ENCODE measurements around the gene SPSB3. TPM values are rescaled to one million over a fixed set of nuclear protein-coding genes. Genes with fewer than 3 reads are reported as not detected.
"Not testable (repeated sequence)": the region's sequence is repeated elsewhere in the genome, so short reads cannot be mapped to it uniquely, and the experiment has no call there.

SPSB3 gene
- polyA plus RNA-seq, 12 donors, result 16.2 to 30.8 (median 22.0) TPM; not detected in 1

DNA sequence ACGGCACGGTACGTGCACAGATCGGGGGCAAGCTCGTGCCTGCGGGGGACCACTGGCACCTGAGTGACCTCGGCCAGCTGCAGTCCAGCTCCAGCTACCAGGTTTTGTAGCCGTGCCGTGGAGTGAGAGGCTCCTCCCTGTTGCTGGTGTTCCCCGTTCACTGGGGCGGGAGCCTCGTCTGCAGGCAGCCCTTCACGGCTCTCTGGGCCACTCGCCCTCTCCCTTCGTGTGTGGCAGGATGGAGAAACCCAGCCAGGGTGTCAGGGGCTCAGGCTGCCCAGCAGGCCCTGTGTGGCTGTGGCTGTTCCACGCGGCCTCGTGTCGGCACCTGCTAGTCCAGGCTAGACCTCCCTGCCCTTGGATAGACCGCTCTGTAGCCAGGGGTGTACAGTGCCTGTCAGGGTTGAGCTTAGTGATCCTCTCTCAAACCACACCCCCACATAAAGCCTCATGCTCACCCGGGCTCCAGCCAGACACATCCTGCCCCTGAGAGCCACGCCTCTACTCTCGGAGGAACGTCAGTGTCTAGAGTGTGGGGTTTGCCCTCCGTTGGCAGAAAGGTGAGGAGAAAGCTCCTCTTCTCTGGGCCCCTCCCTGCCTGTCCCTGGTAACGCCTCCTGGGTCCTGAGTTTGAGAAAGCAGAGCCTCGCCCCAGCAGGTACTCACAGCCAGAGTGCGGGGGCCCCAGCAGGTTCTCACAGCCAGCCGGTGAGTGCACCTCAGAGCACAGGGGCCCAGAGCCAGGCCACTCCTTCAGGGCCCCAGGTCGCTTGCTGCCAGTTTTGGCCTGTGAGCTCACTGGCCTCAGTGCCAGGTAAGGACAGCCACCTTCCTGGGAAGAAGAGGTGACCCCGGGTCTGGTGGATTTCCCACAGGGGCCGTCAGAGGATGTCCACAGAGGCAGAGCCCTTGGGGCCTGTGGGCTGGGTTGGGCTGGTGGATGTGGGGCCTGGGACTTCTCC lies 38.7 kb downstream of the SPSB3 start:
- no peak for DNase-seq

DNA sequence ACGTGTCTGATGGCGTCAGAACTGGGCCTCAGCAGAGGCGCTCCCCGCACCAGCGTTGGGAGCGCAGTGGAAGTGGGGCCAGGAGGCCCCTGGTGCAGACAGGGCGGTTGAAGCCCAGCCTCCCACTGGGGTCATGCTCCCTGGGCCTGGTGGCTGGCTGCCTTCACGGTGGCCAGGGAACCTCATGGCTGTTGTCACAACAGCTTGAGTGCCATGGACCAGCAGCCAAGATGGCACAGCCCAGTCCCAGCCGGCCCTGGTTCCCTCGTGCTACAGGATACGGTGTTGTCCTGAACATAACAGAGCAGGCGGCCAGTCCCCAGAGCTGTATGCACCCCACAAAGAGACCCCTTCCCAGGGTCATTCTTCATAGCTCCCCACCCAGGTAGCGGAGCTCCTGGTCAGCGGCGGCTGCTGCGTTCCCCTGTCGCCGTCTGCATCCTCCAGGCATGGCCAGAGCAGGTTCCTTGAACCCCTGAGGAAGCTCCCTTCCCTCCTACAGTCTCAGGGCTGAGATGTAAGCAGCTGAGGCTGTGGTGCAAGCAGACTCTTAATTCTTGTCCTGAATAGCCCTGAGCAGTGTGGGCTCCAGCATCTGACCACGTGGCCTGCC lies 40.7 kb downstream of the SPSB3 start:
- no peak for DNase-seq

DNA sequence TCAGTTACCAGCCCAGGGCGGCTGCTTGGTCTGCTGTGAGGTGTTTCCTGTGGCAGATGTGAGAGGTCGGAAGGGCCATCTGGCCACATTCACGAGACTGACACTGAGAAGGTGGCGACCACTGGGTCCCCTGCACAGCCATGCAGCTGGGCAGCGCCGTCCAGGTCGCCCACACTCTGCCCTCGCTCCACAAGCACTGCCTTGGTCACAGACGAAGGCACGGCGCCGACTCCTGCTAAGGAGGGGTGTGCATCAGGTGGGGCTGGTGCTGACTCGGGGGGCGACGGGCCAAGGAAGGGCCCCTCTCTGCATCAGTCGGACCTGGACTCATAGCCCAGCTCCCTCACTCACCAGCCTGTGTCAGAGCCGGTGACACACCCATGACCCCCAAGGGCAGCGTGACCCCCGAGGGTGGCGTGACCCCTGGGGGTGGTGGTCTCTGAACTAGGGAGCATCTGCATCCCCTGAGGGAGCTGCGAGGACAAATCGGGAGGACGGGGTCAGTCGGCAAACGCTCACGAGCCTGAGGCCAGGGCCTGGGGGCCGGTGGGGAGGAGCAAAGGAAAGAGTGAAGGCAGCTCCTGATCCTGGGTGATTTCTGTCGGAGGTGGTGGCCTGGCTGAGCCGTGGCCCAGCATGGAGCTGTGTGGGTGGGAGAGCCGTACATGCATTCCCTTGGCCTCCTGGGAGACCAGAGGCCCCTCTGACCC lies 41.4 kb downstream of the SPSB3 start:
- no peak for DNase-seq

DNA sequence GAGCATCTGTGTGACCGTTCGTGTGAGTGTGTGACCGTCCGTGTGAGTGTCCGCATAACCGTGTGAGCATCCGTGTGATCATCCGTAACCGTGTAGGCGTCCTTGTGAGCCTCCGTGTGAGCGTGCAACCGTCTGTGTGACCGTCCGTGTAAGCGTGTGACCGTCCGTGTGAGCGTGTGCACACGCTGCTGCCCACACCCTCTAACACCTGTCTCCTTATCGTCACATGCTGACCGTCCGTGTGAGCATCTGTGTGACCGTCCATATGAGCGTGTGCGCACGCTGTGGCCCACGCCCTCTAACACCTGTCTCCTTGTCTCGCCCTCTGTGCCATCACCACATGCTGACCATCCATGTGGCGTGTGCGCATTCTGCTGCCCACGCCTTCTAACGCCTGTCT lies 42.1 kb downstream of the SPSB3 start:
- DNase-seq, result no peak

DNA sequence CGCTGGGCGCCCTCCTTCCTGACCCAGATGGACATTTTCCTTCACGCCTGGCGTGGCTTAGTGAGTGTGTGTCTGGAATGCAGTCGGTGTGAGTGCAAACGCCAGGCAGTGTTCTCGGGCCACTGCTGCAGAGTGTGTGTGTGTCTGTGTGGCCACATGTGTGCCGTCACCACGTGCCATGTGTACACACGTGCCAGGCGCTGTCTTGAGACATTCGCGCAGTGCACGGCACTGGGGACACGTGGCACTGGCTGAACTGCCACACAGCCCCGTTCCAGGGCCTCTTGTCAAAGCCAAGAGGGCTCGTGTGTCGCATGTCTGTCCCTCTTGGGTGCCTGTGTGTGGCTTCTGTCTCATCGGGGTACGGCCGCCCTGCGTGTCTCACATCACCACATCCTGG lies 47.6 kb downstream of the SPSB3 start:
- DNase-seq, result no peak

DNA sequence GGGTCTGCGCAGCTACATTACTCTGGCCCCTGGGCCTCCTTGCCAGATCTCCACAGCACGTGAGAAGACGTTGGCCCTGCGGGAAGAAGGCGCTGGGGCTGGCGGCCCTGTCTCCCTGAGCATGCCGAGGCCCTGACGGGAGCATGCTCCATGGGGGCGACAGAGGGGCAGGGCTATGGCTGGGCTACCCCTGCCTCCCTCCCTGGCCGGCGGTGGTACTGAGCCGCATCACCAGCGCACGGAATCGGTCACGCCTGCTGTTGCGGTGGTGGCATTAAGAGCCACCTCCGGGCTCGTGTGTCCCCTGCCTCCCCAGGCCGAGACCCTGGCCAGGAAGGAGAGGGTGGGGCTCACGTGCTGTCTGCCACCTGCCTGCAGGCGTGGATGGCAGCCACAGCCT lies 48.2 kb downstream of the SPSB3 start:
- DNase-seq, result no peak

DNA sequence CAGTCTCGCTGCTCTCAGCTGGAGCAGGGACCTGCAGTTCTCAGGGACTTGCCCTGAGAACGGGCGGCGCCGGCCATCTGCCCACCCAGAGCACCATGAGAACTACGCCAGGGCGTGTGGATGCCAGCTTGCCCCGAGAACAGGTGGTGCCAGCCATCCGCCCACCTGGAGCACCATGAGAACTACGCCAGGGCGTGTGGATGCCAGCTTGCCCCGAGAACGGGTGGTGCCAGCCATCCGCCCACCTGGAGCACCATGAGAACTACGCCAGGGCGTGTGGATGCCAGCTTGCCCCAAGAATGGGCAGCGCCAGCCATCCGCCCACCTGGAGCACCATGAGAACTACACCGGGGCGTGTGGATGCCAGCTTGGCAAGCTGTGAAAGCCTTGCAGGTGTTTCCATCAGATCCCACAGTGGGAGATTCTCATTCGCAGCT lies 49.8 kb downstream of the SPSB3 start:
- DNase-seq, result not testable (repeated sequence)

DNA sequence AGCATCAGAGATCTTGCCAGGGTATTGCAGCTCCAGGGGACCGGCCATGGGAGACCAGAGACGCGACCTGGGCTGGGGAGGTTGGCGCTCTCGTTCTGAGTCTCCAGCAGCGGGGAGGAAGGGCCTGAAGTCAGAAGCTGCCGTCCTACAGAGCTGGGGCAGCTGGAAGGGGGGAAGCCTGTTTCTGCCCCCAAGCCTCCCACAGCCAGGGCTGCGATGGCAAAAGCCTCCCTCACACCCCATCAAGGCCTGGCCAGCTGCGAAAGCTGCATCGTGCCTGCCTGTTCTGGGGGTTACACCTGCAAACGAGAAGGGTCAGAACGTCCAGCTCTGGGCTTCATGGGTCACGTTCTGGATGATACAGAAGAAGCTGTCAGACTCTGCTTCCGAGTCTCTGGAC lies 50.3 kb downstream of the SPSB3 start:
- DNase-seq, result no peak

DNA sequence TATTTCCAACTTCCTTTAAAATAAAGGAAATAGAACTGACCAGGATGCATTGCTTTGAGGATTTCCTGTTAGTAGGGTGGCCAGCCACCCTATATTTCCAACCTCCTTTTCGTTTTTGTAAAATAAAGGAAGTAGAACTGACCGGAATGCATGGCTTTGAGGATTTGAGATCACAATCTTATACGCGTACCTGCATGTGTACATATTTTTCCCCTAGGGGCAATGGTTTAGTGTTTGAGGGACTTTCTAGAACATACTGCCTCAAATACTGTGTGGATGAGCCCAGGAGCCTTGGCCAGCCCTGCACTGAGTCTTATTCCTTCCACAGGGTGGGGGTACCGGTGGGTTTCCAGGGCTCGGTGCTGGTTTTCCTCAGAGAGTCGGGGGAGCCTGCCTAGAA lies 50.8 kb downstream of the SPSB3 start:
- DNase-seq, result no peak

DNA sequence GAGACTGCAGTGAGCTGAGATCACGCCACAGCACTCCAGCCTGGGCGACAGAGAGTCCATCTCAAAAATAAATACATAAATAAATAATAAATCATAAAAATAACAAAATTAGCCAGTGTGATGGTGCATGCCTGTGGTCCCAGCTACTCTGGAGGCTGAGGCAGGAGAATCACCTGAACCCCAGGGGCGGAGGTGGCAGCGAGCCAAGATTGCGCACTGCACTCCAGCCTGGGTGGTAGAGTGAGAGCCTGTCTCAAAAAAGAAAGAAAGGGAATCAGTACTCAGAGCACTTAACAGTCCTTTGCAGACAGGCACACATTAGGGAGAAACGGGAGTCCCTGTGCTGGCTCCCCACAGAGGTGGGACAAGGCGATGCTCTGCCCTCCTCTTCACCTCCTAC lies 51.3 kb downstream of the SPSB3 start:
- no peak for DNase-seq

DNA sequence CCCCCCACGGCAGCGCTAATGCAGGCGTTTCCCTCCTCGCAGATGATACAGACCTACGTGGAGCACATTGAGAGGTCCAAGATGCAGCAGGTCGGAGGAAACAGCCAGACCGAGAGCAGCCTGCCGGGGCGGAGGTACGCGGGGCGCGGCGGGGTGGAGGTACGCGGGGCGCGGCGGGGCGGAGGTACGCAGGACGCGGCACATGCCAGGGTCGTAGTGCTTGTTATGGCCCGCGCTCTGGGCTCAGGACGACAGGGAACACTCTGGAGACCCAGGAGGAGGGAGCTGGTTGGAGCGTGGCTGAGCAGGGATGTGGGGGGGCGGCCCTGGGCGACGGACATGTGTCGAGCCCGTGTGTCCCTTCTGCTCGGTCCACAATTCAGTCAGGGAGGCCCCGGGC lies 52.9 kb downstream of the SPSB3 start:
- no peak for DNase-seq

DNA sequence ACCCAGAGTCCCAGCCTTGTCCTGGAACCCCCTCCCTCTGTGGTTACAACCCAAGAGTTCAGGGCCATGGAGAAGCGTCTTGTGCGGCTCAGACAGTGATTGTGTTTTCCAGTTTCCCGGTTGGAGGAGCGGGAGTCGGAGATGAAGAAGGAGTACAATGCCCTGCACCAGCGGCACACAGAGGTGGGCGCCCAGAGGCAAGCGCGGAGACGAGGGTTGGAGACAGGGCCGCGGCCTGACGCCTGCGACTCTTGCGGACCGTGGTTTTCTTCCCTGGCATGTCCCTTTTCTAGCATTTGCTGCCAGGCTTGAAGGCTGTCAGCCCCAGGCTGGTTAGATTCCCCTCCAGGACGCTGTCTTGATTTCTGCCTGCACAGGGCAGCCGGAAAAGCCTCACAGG lies 53.3 kb downstream of the SPSB3 start:
- DNase-seq, result no peak

DNA sequence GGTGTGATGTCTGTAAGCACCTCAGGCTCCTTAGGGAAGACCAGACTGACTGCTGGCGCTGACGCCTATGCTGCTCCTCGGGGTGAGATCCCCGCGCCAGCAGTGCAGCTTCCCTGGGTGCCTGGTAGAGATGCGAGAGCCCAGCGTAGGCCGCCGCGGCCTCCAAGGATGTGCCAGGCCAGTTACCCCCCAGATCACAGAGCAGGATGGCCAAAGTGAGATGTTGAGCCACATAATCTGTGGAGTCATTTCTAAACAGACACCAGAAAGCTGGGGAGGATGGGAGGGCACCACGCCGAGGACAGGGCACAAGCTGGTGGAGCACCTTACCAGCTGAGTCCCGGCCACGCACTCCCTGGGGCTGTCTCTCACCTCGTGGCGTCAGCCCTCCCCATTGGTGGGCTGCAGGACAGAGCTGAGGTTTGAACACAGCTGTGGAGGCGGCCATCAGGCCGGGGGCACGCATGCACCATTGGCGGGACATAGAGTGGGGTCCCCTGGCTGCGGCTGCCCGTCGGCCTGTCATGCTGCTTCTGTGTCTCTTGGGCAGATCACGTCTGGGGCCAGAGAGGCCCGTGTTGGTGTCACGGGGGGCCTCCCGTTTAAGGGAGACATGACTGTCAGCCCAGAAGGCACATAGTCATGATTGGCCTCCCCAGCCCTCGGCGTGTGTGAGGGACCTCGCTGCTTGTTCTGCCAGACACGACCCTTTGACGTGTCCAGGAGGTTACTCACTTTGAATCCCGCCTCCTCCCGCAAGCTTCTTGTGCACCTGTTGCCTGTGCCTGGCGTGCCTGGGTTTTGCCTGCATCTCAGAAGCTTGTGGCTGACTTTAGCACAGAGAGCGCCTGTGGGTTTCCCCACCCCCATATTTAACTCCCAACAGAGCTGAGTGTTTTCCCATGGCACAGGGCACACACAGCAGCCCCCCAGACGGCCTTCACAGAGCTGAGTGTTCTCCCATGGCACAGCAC lies 54.4 kb downstream of the SPSB3 start:
- DNase-seq, result no peak

Other genes starting within 250 kb of the SPSB3 start
- gene TMEM204, start 248.9 kb downstream of the SPSB3 start, polyA plus RNA-seq (ENCODE audit: insufficient read length in 12 of 12), result 10 to 100 TPM in 10 of 12 donors, 1 to 10 TPM in 1, not detected in 1; 8.7 to 15.9 (median 12.8) TPM
- gene IFT140, start 170.5 kb downstream of the SPSB3 start, polyA plus RNA-seq (ENCODE audit: insufficient read length in 12 of 12), result 10 to 100 TPM in 6 of 12 donors, 1 to 10 TPM in 5, not detected in 1; 7.3 to 23.5 (median 10.8) TPM
- gene CRAMP1, start 170.2 kb downstream of the SPSB3 start, polyA plus RNA-seq (ENCODE audit: insufficient read length in 12 of 12), result 10 to 100 TPM in 11 of 12 donors, not detected in 1; 12.0 to 37.0 (median 14.9) TPM
- 10 to 100 TPM in 11 of 12 donors, not detected in 1; 39.0 to 67.5 (median 48.1) TPM for gene JPT2, start 104.3 kb downstream of the SPSB3 start, polyA plus RNA-seq (ENCODE audit: insufficient read length in 12 of 12)
- 100 to 1,000 TPM in 1 of 12 donors, 10 to 100 TPM in 10, not detected in 1; 27.6 to 108 (median 42.7) TPM for gene MAPK8IP3, start 76.4 kb downstream of the SPSB3 start, polyA plus RNA-seq (ENCODE audit: insufficient read length in 12 of 12)
- 10 to 100 TPM in 11 of 12 donors, not detected in 1; 12.3 to 40.2 (median 14.8) TPM for gene NME3, start 11.0 kb downstream of the SPSB3 start, polyA plus RNA-seq (ENCODE audit: insufficient read length in 12 of 12)
- 10 to 100 TPM in 1 of 12 donors, 1 to 10 TPM in 10, not detected in 1; 4.4 to 13.3 (median 6.4) TPM for gene EME2, start 9.8 kb downstream of the SPSB3 start, polyA plus RNA-seq (ENCODE audit: insufficient read length in 12 of 12)
- gene MRPS34, start 9.4 kb downstream of the SPSB3 start, polyA plus RNA-seq (ENCODE audit: insufficient read length in 12 of 12), result 10 to 100 TPM in 11 of 12 donors, not detected in 1; 31.3 to 85.2 (median 41.3) TPM
- 10 to 100 TPM in 11 of 12 donors, not detected in 1; 30.4 to 52.7 (median 33.3) TPM for gene NUBP2, start 389 bp upstream of the SPSB3 start, polyA plus RNA-seq (ENCODE audit: insufficient read length in 12 of 12)
- under 1 TPM in 10 of 12 donors, not detected in 2; 0.10 to 0.87 (median 0.21) TPM for gene IGFALS, start 11.1 kb upstream of the SPSB3 start, polyA plus RNA-seq (ENCODE audit: insufficient read length in 12 of 12)
- 10 to 100 TPM in 11 of 12 donors, not detected in 1; 27.4 to 49.0 (median 31.7) TPM for gene HAGH, start 44.3 kb upstream of the SPSB3 start, polyA plus RNA-seq (ENCODE audit: insufficient read length in 12 of 12)
- 10 to 100 TPM in 11 of 12 donors, not detected in 1; 13.6 to 24.4 (median 18.0) TPM for gene FAHD1, start 44.6 kb upstream of the SPSB3 start, polyA plus RNA-seq (ENCODE audit: insufficient read length in 12 of 12)
- 1 to 10 TPM in 2 of 12 donors, under 1 TPM in 8, not detected in 2; 0.08 to 3.0 (median 0.69) TPM for gene MEIOB, start 89.6 kb upstream of the SPSB3 start, polyA plus RNA-seq (ENCODE audit: insufficient read length in 12 of 12)
- 10 to 100 TPM in 1 of 12 donors, 1 to 10 TPM in 1, under 1 TPM in 2, not detected in 8; 0.15 to 14.3 (median 2.1) TPM for gene HS3ST6, start 135.8 kb upstream of the SPSB3 start, polyA plus RNA-seq (ENCODE audit: insufficient read length in 12 of 12)
- gene MSRB1, start 160.6 kb upstream of the SPSB3 start, polyA plus RNA-seq (ENCODE audit: insufficient read length in 12 of 12), result 10 to 100 TPM in 11 of 12 donors, not detected in 1; 14.2 to 50.0 (median 27.8) TPM
- gene RPL3L, start 172.1 kb upstream of the SPSB3 start, polyA plus RNA-seq (ENCODE audit: insufficient read length in 12 of 12), result 10 to 100 TPM in 11 of 12 donors, not detected in 1; 12.8 to 93.9 (median 35.0) TPM
- gene NDUFB10, start 177.0 kb upstream of the SPSB3 start, polyA plus RNA-seq (ENCODE audit: insufficient read length in 12 of 12), result 100 to 1,000 TPM in 9 of 12 donors, 10 to 100 TPM in 2, not detected in 1; 95.8 to 145 (median 117) TPM
- 1,000 to 10,000 TPM; 2,162 to 3,862 (median 3,028) TPM for gene RPS2, start 182.3 kb upstream of the SPSB3 start, polyA plus RNA-seq (ENCODE audit: insufficient read length in 12 of 12)
- gene RNF151, start 184.3 kb upstream of the SPSB3 start, polyA plus RNA-seq (ENCODE audit: insufficient read length in 12 of 12), result not detected
- gene TBL3, start 189.5 kb upstream of the SPSB3 start, polyA plus RNA-seq (ENCODE audit: insufficient read length in 12 of 12), result 10 to 100 TPM in 11 of 12 donors, not detected in 1; 16.7 to 31.5 (median 21.7) TPM
- gene NOXO1, start 198.9 kb upstream of the SPSB3 start, polyA plus RNA-seq (ENCODE audit: insufficient read length in 12 of 12), result 1 to 10 TPM in 3 of 12 donors, under 1 TPM in 6, not detected in 3; 0.38 to 1.4 (median 0.74) TPM
- 10 to 100 TPM in 11 of 12 donors, not detected in 1; 10.9 to 40.2 (median 15.1) TPM for gene GFER, start 201.6 kb upstream of the SPSB3 start, polyA plus RNA-seq (ENCODE audit: insufficient read length in 12 of 12)
- 1 to 10 TPM in 4 of 12 donors, under 1 TPM in 6, not detected in 2; 0.25 to 1.5 (median 0.86) TPM for gene SYNGR3, start 207.4 kb upstream of the SPSB3 start, polyA plus RNA-seq (ENCODE audit: insufficient read length in 12 of 12)
- 10 to 100 TPM in 11 of 12 donors, not detected in 1; 13.6 to 32.2 (median 18.6) TPM for gene ZNF598, start 227.2 kb upstream of the SPSB3 start, polyA plus RNA-seq (ENCODE audit: insufficient read length in 12 of 12)
- gene NPW, start 237.2 kb upstream of the SPSB3 start, polyA plus RNA-seq (ENCODE audit: insufficient read length in 12 of 12), result 1 to 10 TPM in 8 of 12 donors, under 1 TPM in 2, not detected in 2; 0.56 to 3.1 (median 1.5) TPM
- 10 to 100 TPM in 11 of 12 donors, not detected in 1; 26.8 to 55.1 (median 36.1) TPM for gene NHERF2, start 244.3 kb upstream of the SPSB3 start, polyA plus RNA-seq (ENCODE audit: insufficient read length in 12 of 12)